ENCODE data around the gene SCAI. TPM values are rescaled to one million over a fixed set of nuclear protein-coding genes. Genes with fewer than 3 reads are reported as not detected.
"Not testable (repeated sequence)": the region's sequence is repeated elsewhere in the genome, so short reads cannot be mapped to it uniquely, and the experiment has no call there.

The SCAI gene
- total RNA-seq, 1 donor from 2014 or later, result 3.3 TPM

GRCh38 chr9:125119643-125120286 lies 23.6 kb downstream of the SCAI start:
- ATAC-seq (ENCODE audit: poor library complexity) (no peak), DNase-seq (no peak)
- intact Hi-C loops (cut with DNase I), result no loop called here

DNA sequence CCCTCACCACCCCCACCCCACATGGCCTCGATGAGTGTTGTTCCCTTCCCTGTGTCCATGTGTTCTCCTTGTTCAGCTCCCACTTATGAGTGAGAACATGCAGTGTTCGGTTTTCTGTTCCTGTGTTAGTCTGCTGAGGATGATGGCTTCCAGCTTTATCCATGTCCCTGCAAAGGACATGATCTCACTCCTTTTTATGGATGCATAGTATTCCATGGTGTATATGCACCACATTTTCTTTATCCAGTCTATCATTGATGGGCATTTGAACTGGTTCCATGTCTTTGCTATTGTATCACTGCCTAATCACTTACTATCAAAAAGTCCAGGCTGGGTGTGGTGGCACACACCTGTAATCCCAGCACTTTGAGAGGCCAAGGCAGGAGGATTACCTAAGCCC lies 24.6 kb downstream of the SCAI start:
- ATAC-seq (ENCODE audit: poor library complexity); intact Hi-C loops (cut with DNase I); DNase-seq: not testable (repeated sequence)

DNA sequence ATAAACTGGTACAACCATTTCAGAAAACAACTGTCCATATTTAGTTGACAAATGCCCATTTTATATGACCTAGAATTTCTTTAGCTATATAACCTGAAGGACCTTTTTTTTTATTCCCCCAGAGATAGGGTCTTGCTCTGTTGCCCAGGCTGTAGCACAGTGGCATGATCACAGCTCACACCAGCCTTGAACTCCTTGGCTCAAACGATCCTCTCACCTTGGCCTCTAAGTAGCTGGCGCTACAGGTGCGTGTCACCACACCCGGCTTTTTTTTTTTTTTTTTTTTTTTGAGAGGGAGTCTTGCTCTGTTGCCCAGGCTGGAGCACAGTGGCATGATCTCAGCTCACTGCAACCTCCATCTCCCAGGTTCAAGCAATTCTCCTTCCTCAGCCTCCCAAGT lies 28.8 kb downstream of the SCAI start:
- intact Hi-C loops (cut with DNase I); ATAC-seq (ENCODE audit: poor library complexity); DNase-seq: not testable (repeated sequence)

DNA sequence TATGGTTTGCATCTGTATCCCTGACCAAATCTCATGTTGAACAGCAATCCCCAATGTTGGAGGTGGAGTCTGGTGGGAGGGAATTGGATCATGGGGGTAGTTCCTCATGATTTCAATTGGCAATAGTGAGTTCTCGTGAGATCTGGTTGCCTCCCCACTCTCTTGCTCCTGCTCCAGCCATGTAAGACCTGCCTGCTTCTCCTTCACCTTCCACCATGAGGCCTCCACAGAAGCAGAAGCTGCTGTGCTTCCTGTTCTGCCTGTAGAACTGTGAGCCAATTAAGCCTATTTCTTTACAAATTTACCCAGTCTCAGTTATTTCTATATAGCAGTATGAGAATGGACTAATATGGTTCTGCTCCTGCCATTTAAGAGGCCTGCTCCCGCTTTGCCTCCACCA lies 32.9 kb downstream of the SCAI start:
- intact Hi-C loops (cut with DNase I), result no loop called here
- no peak for ATAC-seq (ENCODE audit: poor library complexity)
- no peak for DNase-seq

DNA sequence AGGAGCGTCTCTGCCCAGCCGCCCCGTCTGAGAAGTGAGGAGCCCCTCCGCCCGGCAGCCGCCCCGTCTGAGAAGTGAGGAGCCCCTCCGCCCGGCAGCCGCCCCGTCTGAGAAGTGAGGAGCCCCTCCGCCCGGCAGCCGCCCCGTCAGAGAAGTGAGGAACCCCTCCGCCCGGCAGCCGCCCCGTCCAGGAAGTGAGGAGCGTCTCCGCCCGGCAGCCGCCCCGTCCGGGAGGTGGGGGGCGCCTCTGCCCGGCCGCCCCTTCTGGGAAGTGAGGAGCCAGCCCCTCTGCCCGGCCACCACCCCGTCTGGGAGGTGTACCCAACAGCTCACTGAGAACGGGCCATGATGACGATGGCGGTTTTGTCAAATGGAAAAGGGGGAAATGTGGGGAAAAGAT lies 34.8 kb downstream of the SCAI start:
- intact Hi-C loops (cut with DNase I); ATAC-seq (ENCODE audit: poor library complexity); DNase-seq: not testable (repeated sequence)

- ATAC-seq (ENCODE audit: poor library complexity) (no peak), DNase-seq (no peak)
- intact Hi-C loops (cut with DNase I), result no loop called here
These were observed 36.9 kb downstream of the SCAI start for GRCh38 chr9:125106285-125106893.

GRCh38 chr9:125103770-125104460 lies 39.4 kb downstream of the SCAI start:
- no peak for DNase-seq
- ATAC-seq (ENCODE audit: poor library complexity), result no peak
- intact Hi-C loops (cut with DNase I), result no loop called here

DNA sequence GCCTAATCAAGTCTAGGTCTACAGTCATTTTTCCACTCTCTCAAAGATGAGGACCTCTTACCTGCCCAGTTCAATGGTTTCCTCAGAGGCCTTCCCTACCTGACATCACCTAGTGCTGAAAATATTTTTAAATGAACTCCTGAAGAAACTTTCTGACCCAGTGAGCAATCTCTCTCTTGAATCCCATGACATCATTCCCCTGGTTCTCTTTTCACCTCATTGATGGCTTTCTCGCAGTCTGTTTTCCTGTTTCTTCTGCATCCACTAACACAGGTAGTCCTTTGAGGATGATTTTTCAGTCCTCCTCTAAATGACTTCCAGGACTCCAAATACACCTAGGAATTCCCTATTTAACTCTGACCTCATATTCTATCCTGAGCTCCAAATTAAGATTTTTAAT lies 40.3 kb downstream of the SCAI start:
- intact Hi-C loops (cut with DNase I), result no loop called here
- no peak for ATAC-seq (ENCODE audit: poor library complexity)
- DNase-seq, result no peak

DNA sequence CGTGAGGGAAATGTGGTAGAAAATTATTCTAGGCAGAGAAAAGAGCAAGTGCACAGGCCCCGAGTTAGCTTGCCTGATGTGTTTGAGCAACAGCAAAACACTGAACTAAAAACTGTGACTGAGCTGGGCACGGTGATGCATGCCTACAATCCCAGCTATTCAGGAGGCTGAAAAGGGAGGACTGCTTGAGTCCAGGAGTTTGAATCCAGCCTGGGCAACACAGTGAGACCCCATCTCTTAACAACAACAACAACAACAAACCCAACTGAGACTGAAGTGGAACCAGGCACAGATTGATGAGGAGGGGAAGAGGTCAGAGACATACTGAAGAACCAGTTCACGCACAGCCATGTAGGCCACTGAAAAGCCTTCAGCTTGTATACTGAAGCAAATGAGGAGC lies 42.5 kb downstream of the SCAI start:
- DNase-seq (no peak), ATAC-seq (ENCODE audit: poor library complexity) (no peak)
- intact Hi-C loops (cut with DNase I), result no loop called here

GRCh38 chr9:125099816-125100215 lies 43.5 kb downstream of the SCAI start:
- intact Hi-C loops (cut with DNase I), result no loop called here
- DNase-seq, result no peak
- no peak for ATAC-seq (ENCODE audit: poor library complexity)

GRCh38 chr9:125095821-125096443 lies 47.4 kb downstream of the SCAI start:
- ATAC-seq (ENCODE audit: poor library complexity), result no peak
- DNase-seq, result no peak

GRCh38 chr9:125091121-125091520 lies 52.2 kb downstream of the SCAI start:
- DNase-seq (no peak), ATAC-seq (ENCODE audit: poor library complexity) (no peak)
- intact Hi-C loops (cut with DNase I), result no loop called here

More at GRCh38 chr9:125095821-125096443, 47.4 kb downstream of the SCAI start:
- intact Hi-C loops (cut with DNase I), result no loop called here

DNA sequence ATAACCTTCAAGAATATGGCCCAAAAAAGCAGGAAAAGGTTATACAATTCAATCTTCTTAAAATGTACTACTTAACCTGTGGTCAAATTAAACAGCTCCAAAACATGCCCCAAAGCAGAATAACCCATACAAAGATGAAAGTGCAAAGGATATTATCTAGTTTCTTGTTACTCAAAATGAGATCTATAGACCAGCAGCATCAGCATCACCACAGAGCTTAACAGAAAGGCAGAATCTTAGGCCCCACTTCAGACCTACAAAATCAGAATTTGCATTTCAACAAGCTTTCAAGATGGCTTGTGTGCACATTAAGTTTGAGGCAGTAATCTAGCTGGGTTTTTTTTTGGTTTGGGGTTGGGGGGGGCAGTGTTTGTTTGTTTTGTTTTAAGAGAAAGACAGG lies 54.0 kb downstream of the SCAI start:
- ATAC-seq (ENCODE audit: poor library complexity), result no peak

GRCh38 chr9:125088752-125089151 lies 54.6 kb downstream of the SCAI start:
- ATAC-seq (ENCODE audit: poor library complexity), result peak; percentile 62
- intact Hi-C loops (cut with DNase I), result no loop called here
- no peak for DNase-seq

More for the DNA sequence above, 54.0 kb downstream of the SCAI start:
- intact Hi-C loops (cut with DNase I), result no loop called here
- DNase-seq, result no peak

DNA sequence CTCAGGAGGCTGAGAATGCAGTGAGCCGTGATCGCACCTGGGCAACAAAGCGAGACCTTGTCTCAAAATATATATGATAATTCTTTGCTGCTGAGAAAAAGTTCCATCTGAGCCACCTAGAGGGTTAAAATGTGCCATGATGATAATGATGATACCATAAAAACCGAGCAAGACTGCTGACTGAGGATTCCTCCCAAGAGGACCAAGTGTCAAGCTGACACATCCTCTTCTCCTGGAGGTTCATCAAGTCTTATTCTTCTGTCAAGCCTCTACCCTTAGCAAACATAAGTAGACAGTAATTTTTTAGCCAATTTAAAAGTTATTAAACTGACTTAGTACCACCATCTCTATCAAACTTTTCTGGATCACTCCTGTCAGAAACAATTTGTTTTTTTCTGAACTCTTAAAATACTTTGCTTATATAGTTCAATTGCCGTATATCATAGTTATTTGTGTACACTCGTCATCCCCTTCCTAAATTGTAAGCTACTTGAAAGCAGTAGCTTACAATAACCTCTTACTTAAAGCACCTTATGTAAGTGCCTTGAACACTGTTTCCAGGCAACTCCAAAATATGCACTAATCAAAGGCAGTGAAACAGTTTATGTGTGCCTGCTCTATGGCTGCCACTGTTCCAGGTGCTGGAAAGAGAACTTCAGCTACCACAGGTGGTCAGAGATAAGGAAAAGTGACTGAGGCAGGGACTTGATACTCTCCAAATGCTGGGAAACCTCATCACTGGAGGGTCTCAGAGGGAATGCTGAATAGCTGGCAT lies 57.4 kb downstream of the SCAI start:
- peak; percentile 87 for ATAC-seq (ENCODE audit: poor library complexity)
- DNase-seq, result no peak
- intact Hi-C loops (cut with DNase I), result no loop called here

- DNase-seq; intact Hi-C loops (cut with DNase I); ATAC-seq (ENCODE audit: poor library complexity): not testable (repeated sequence)
These were observed 61.1 kb downstream of the SCAI start for GRCh38 chr9:125082197-125082596.

DNA sequence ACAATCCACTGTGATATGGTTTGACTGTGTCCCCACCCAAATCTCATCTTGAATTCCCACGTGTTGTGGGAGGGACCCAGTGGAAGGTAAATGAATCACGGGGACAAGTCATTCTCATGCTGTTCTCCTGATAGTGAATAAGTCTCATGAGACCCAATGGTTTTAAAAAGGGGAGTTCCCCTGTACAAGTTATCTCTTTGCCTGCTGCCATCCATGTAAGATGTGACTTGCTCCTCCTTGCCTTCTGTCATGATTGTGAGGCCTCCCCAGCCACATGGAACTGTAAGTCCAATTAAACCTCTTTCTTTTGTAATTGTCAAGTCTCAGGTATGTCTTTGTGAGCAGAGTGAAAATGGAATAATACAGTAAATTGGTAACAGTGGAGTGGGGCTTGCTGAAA lies 62.5 kb downstream of the SCAI start:
- ATAC-seq (ENCODE audit: poor library complexity); intact Hi-C loops (cut with DNase I); DNase-seq: not testable (repeated sequence)

DNA sequence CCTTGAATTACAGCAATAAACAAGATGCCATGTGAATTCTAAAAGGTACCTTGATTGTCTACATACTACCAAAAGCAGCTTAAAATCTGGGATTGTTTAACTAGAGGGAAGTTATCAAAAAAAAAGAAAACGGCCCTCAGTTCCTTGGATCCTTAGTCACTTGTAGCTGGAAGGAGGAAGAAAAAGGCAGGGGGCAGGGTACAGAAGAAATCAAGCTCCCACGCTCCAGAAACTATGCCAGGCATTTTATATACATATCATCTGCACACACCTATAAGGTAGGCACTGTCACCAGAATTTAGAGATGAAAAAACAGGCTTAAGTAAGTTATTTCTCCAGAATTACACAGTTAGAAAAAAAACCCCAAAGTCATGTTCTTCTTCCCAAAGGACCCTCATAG lies 63.4 kb downstream of the SCAI start:
- ATAC-seq (ENCODE audit: poor library complexity) (no peak), DNase-seq (no peak)
- intact Hi-C loops (cut with DNase I), result no loop called here

GRCh38 chr9:125075997-125076396 lies 67.3 kb downstream of the SCAI start:
- DNase-seq, result no peak
- intact Hi-C loops (cut with DNase I), result no loop called here
- no peak for ATAC-seq (ENCODE audit: poor library complexity)

Data from Right ventricle myocardium superior (tissue), 1 donor.